ENCODE data around the gene AMPD3.

AMPD3 gene

DNA sequence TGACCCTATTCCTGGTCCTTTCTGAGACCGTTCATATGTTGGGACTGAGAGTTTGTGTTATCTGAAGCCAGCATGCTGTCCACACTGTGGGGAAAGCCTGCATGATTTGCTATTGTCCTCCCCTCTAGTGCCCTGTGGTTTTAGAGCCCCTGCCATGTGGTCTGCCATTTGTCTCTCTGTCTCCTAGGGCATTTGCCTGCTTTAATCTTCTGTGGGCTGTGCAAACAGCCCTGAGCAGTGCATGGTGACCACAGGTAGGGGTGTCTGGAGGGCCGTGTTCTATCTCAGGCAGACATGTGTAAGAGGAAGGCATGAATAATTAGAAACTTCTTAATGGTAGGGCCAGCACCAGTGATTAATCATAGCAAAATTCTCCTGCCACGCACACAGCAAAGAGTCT lies 23.0 kb downstream of the AMPD3 start:
- TF ChIP-seq, protein P1, sequence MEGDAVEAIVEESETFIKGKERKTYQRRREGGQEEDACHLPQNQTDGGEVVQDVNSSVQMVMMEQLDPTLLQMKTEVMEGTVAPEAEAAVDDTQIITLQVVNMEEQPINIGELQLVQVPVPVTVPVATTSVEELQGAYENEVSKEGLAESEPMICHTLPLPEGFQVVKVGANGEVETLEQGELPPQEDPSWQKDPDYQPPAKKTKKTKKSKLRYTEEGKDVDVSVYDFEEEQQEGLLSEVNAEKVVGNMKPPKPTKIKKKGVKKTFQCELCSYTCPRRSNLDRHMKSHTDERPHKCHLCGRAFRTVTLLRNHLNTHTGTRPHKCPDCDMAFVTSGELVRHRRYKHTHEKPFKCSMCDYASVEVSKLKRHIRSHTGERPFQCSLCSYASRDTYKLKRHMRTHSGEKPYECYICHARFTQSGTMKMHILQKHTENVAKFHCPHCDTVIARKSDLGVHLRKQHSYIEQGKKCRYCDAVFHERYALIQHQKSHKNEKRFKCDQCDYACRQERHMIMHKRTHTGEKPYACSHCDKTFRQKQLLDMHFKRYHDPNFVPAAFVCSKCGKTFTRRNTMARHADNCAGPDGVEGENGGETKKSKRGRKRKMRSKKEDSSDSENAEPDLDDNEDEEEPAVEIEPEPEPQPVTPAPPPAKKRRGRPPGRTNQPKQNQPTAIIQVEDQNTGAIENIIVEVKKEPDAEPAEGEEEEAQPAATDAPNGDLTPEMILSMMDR (IDR thresholded peaks at IDR 0.05; ENCODE audit: low read depth, low read length): no peak
- TF ChIP-seq EZH2phosphoT487 (IDR thresholded peaks at IDR 0.05; ENCODE audit: low read depth): no peak
- Histone ChIP-seq H3K4me1 (ENCODE audit: low read length) (peaks cover 21% of the 10 kb centered on the region), H3K79me2 (ENCODE audit: low read length) (peaks cover 4% of the 10 kb centered on the region; the same call in 1 of the 2 replicates), H3K27me3 (ENCODE audit: low read depth, low read length) (no peaks in the 10 kb centered on the region), H3K4me3 (ENCODE audit: low read length) (no peak overlapping the region), H2AFZ (ENCODE audit: low read depth, low read length) (no peak overlapping the region), H3K27ac (ENCODE audit: low read length) (no peak overlapping the region), H3K9ac (ENCODE audit: low read length) (no peak overlapping the region), H3K4me2 (ENCODE audit: low read length) (no peak overlapping the region), H3K36me3 (replicated peaks; ENCODE audit: low read depth, low read length) (peaks cover 72% of the 10 kb centered on the region), H3K9me3 (ENCODE audit: insufficient read depth, low read length) (no peaks in the 10 kb centered on the region), H4K20me1 (ENCODE audit: insufficient read depth, low read length) (peaks cover 44% of the 10 kb centered on the region)

DNA sequence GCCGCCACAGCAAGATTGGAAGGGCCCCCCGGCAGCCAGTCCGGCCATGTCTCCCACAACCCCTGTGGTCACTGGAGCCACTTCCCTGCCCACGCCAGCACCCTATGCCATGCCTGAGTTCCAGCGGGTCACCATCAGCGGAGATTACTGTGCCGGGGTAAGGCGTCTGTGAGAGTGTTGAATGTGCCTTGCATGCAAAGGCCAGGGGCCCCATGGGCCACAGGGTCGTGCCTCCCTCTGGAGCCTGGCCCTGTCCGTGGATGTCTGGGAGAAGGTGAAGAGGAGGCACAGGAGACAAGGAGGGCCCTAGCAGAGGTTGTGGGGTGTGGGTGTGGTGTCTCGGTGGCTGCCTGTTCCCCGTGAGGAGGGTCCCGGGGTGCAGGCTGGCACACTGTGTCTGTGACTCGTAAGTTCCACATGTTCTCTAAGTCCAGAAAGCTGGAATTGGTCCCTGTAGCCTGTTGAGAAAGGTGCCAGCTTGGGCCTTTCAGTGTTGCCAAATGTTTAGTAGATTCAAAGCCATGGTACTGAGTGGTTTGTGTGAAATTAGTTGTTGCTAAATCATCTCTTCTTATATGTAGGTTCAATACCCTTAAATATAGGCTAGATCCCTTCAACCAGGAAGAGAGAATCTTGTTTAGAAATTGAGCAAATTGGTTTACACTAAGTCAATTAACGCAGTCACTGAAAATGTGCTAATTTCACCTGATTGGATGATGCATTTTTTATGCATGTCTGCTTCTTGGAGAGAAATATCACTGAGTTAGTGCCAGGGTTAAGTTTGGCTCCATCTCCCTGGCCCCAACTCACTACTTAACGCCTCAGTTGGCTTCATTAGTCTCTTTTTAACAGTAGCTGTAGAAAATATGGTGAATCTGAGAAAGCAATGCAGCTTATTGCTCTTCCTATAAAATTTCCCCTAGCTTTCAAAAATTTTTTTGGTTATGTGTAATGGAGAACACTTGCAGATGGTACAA lies 23.8 kb downstream of the AMPD3 start:
- Histone ChIP-seq H3K27me3 (ENCODE audit: low read depth, low read length) (no peaks in the 10 kb centered on the region), H3K79me2 (ENCODE audit: low read length) (peaks cover 4% of the 10 kb centered on the region; the same call in 1 of the 2 replicates), H3K4me1 (ENCODE audit: low read length) (peaks cover 21% of the 10 kb centered on the region), H3K4me2 (ENCODE audit: low read length) (no peak overlapping the region), H3K4me3 (ENCODE audit: low read length) (no peak overlapping the region), H4K20me1 (ENCODE audit: insufficient read depth, low read length) (peaks cover 38% of the 10 kb centered on the region), H2AFZ (ENCODE audit: low read depth, low read length) (no peak overlapping the region), H3K36me3 (replicated peaks; ENCODE audit: low read depth, low read length) (peaks cover 77% of the 10 kb centered on the region), H3K9ac (ENCODE audit: low read length) (no peak overlapping the region), H3K27ac (ENCODE audit: low read length) (no peak overlapping the region), H3K9me3 (ENCODE audit: insufficient read depth, low read length) (no peaks in the 10 kb centered on the region)
- TF ChIP-seq, protein P1 (IDR thresholded peaks at IDR 0.05; ENCODE audit: low read depth, low read length): no peak
- TF ChIP-seq EZH2phosphoT487 (IDR thresholded peaks at IDR 0.05; ENCODE audit: low read depth): no peak

DNA sequence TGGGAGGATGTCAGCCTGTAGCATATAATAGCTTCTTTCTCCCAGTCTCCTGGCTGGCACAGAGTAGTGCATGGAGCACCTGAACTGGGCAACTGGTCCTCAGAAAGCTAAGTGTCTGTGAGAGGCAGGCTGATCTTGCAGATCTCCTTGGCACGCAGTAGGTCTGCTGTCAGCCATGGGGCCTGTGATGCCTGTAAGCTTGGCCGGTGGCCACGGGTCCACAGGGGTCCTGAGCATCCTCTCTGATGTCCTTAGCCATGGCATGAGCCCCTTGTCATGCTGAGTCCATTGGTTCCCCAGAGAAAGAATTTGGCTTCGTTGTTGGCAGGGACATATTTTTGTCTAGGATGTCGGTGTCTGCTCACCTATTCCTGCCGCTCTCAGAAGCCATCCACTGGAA lies 25.0 kb downstream of the AMPD3 start:
- Histone ChIP-seq H3K79me2 (ENCODE audit: low read length) (peaks cover 4% of the 10 kb centered on the region; the same call in 1 of the 2 replicates), H4K20me1 (ENCODE audit: insufficient read depth, low read length) (peaks cover 31% of the 10 kb centered on the region)

DNA sequence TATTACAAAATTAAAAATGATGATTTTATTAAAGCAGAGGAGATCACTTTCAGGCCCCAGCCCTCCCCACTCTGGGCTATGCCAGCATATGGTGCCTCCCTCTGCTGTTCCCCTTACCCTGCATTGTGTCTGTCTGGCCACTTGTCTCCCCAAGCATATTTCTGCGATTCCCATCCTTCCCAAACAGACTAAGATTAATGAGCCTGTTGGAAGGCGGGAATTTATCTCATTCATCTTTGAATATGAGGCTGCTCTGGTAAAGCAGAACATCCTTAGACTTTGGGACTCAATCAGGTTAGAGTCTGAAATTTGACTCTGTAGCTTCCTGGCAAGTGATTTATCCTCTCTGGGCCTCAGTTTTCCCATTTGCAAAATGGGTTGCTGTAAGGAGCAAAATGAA lies 25.7 kb downstream of the AMPD3 start:
- Histone ChIP-seq H3K4me3 (ENCODE audit: low read length) (no peak overlapping the region), H3K4me2 (ENCODE audit: low read length) (no peak overlapping the region), H3K79me2 (ENCODE audit: low read length) (peaks cover 4% of the 10 kb centered on the region; the same call in 1 of the 2 replicates), H4K20me1 (ENCODE audit: insufficient read depth, low read length) (peaks cover 25% of the 10 kb centered on the region), H3K9ac (ENCODE audit: low read length) (no peak overlapping the region), H3K27ac (ENCODE audit: low read length) (no peak overlapping the region), H3K27me3 (ENCODE audit: low read depth, low read length) (no peaks in the 10 kb centered on the region), H3K9me3 (ENCODE audit: insufficient read depth, low read length) (no peaks in the 10 kb centered on the region), H3K36me3 (replicated peaks; ENCODE audit: low read depth, low read length) (peaks cover 71% of the 10 kb centered on the region), H2AFZ (ENCODE audit: low read depth, low read length) (no peak overlapping the region), H3K4me1 (ENCODE audit: low read length) (peaks cover 21% of the 10 kb centered on the region)
- TF ChIP-seq, protein P1 (IDR thresholded peaks at IDR 0.05; ENCODE audit: low read depth, low read length): no peak

More for the DNA sequence above, 25.0 kb downstream of the AMPD3 start:
- Histone ChIP-seq H2AFZ (ENCODE audit: low read depth, low read length) (no peak overlapping the region), H3K9me3 (ENCODE audit: insufficient read depth, low read length) (no peaks in the 10 kb centered on the region), H3K36me3 (replicated peaks; ENCODE audit: low read depth, low read length) (peaks cover 75% of the 10 kb centered on the region), H3K27ac (ENCODE audit: low read length) (no peak overlapping the region), H3K4me3 (ENCODE audit: low read length) (no peak overlapping the region), H3K4me1 (ENCODE audit: low read length) (peaks cover 21% of the 10 kb centered on the region), H3K4me2 (ENCODE audit: low read length) (no peak overlapping the region), H3K9ac (ENCODE audit: low read length) (no peak overlapping the region), H3K27me3 (ENCODE audit: low read depth, low read length) (no peaks in the 10 kb centered on the region)
- TF ChIP-seq, protein P1 (IDR thresholded peaks at IDR 0.05; ENCODE audit: low read depth, low read length): no peak
- no peak for TF ChIP-seq EZH2phosphoT487 (IDR thresholded peaks at IDR 0.05; ENCODE audit: low read depth)
